Peyer's patch (tissue), 4 donors: ENCODE results near the gene IWS1.

ENCODE experiments used
- POLR2A ChIP-seq, 2 donors: fragments of 450-650 bp; IDR thresholded peaks; one replicate each; pipeline ENCODE4 v1.5.1; 2017; ENCODE audit warnings: antibody characterized with exemption in 2 of 2, mild to moderate bottlenecking in 2 of 2, moderate library complexity in 2 of 2
- TF ChIP-seq, protein P1 (sequence below), 6 experiments: fragments of 450-650 bp in 4 of 6; fragments of 200-600 bp in 2 of 6; sonication (generic) in 1 of 6; IDR thresholded peaks; one replicate each; pipeline ENCODE4 v1.5.1; 2017 to 2019; ENCODE audit warnings: antibody characterized with exemption in 6 of 6, mild to moderate bottlenecking in 3 of 6, moderate library complexity in 1 of 6

DNA sequence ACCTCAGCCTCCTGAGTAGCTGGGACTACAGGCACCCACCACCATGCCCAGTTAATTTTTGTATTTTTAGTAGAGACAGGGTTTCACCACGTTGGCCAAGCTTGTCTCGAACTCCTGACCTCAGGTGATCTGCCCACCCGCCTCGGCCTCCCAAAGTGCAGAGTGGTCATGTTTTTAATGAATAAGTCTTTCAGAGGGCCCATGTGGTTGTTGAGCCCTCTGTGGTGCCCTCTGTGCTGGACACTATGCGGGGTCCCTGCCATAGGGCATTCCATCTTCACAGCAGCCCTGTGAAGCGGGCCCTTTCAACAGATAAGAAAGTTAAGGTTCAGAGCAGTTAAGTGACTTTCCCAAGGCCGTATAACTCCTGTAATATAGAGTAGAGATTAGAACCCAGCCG is 35.1 kb upstream of the IWS1 start:
- TF ChIP-seq, protein P1, sequence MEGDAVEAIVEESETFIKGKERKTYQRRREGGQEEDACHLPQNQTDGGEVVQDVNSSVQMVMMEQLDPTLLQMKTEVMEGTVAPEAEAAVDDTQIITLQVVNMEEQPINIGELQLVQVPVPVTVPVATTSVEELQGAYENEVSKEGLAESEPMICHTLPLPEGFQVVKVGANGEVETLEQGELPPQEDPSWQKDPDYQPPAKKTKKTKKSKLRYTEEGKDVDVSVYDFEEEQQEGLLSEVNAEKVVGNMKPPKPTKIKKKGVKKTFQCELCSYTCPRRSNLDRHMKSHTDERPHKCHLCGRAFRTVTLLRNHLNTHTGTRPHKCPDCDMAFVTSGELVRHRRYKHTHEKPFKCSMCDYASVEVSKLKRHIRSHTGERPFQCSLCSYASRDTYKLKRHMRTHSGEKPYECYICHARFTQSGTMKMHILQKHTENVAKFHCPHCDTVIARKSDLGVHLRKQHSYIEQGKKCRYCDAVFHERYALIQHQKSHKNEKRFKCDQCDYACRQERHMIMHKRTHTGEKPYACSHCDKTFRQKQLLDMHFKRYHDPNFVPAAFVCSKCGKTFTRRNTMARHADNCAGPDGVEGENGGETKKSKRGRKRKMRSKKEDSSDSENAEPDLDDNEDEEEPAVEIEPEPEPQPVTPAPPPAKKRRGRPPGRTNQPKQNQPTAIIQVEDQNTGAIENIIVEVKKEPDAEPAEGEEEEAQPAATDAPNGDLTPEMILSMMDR (IDR thresholded peaks at IDR 0.05) = no peak
- no peak for TF ChIP-seq POLR2A (IDR thresholded peaks at IDR 0.05)
